DOHH2 (cell line): ENCODE results near the gene S100Z.

Source experiments
- H3F3A ChIP-seq: fragments of 200-600 bp; sonication (generic), shearing (Covaris generic); 2 replicates; pipeline ENCODE4 v1.6.0; 2016; ENCODE audit warnings: antibody characterized with exemption, mild to moderate bottlenecking; ENCODE audit not compliant: control insufficient read depth, insufficient read depth
- H3K27ac ChIP-seq: fragments of 200-600 bp; sonication (generic); 2 replicates; pipeline ENCODE4 v1.5.1; 2014; ENCODE audit warnings: low read depth, mild to moderate bottlenecking, low read length, moderate library complexity
- H3K27me3 ChIP-seq: fragments of 200-600 bp; sonication (generic); 2 replicates; pipeline ENCODE4 v1.6.1; 2014; ENCODE audit warnings: mild to moderate bottlenecking, low read length, mixed read lengths; ENCODE audit not compliant: control insufficient read depth
- H3K36me3 ChIP-seq: fragments of 200-600 bp; sonication (generic); 2 replicates; pipeline ENCODE4 v1.6.1; 2014; ENCODE audit warnings: mild to moderate bottlenecking, low read length, moderate library complexity, mixed read lengths; ENCODE audit not compliant: control insufficient read depth
- H3K4me1 ChIP-seq: fragments of 200-600 bp; sonication (generic); 2 replicates; pipeline ENCODE4 v1.6.1; 2014; ENCODE audit warnings: mild to moderate bottlenecking, low read length, mixed read lengths; ENCODE audit not compliant: control insufficient read depth
- H3K4me2 ChIP-seq: fragments of 200-600 bp; sonication (generic); 2 replicates; pipeline ENCODE4 v1.6.0; 2014; ENCODE audit warnings: mild to moderate bottlenecking, low read length, moderate library complexity
- H3K4me3 ChIP-seq: fragments of 200-600 bp; sonication (generic); 2 replicates; pipeline ENCODE4 v1.5.1; 2014; ENCODE audit warnings: mild to moderate bottlenecking, low read length, mixed read lengths
- H3K79me2 ChIP-seq: fragments of 200-600 bp; sonication (generic); 2 replicates; pipeline ENCODE4 v1.6.1; 2014; ENCODE audit warnings: mild to moderate bottlenecking, low read length, mixed read lengths; ENCODE audit not compliant: control insufficient read depth
- H3K9me2 ChIP-seq: fragments of 200-600 bp; sonication (generic); replicated peaks from 2 replicates; pipeline ENCODE4 v1.6.1; 2014; ENCODE audit warnings: mild to moderate bottlenecking, low read length, mixed read lengths; ENCODE audit not compliant: control insufficient read depth
- H3K9me3 ChIP-seq: fragments of 200-600 bp; sonication (generic); 2 replicates; pipeline ENCODE4 v1.6.1; 2014; ENCODE audit warnings: antibody characterized with exemption, low read length, mixed read lengths; ENCODE audit not compliant: control insufficient read depth, insufficient read depth
- H4K20me1 ChIP-seq: fragments of 200-600 bp; sonication (generic); 2 replicates; pipeline ENCODE4 v1.6.0; 2014; ENCODE audit warnings: low read depth, mild to moderate bottlenecking, antibody characterized with exemption, low read length, moderate library complexity; ENCODE audit not compliant: control insufficient read depth, insufficient read depth
- CTCF ChIP-seq: fragments of 200-600 bp; sonication (generic); IDR thresholded peaks from one replicate; pipeline ENCODE4 v1.5.1; 2014; ENCODE audit warnings: antibody characterized with exemption, mild to moderate bottlenecking, low read depth, low read length; ENCODE audit not compliant: poor library complexity, severe bottlenecking
- EZH2phosphoT487 ChIP-seq: fragments of 200-600 bp; sonication (generic); IDR thresholded peaks from 2 replicates; pipeline ENCODE4 v1.6.1; 2017; ENCODE audit warnings: borderline replicate concordance, mild to moderate bottlenecking, antibody characterized with exemption, low read length, moderate library complexity, mixed read lengths

Gene S100Z

GRCh38 chr5:76918539-76918938 lies 68.7 kb downstream of the S100Z start:
- Histone ChIP-seq H3K4me3 (no peak overlapping the region), H3K79me2 (peaks cover 62% of the 10 kb centered on the region), H4K20me1 (no peaks in the 10 kb centered on the region), H3K27me3 (no peaks in the 10 kb centered on the region), H3K27ac (no peak overlapping the region), H3K36me3 (peaks cover 65% of the 10 kb centered on the region), H3K9me3 (peaks cover 6% of the 10 kb centered on the region; the same call in 1 of the 2 replicates), H3K4me2 (no peak overlapping the region), H3F3A (no peaks in the 10 kb centered on the region), H3K4me1 (peaks cover 16% of the 10 kb centered on the region), H3K9me2 (no peaks in the 10 kb centered on the region)
- no peak for TF ChIP-seq EZH2phosphoT487
- TF ChIP-seq CTCF: no peak

- Histone ChIP-seq H3K79me2 (peaks cover 49% of the 10 kb centered on the region), H3K27ac (no peak overlapping the region), H3K4me2 (no peak overlapping the region), H3K4me3 (no peak overlapping the region), H3K9me3 (no peaks in the 10 kb centered on the region), H4K20me1 (no peaks in the 10 kb centered on the region), H3K4me1 (peaks cover 21% of the 10 kb centered on the region), H3F3A (no peaks in the 10 kb centered on the region), H3K27me3 (no peaks in the 10 kb centered on the region), H3K9me2 (no peaks in the 10 kb centered on the region), H3K36me3 (peaks cover 65% of the 10 kb centered on the region)
- TF ChIP-seq CTCF: no peak
- TF ChIP-seq EZH2phosphoT487: no peak
Observed at GRCh38 chr5:76920491-76920890, 70.7 kb downstream of the S100Z start.

GRCh38 chr5:76926329-76927105 lies 76.7 kb downstream of the S100Z start:
- no peak overlapping the region for H3K4me3 ChIP-seq
- TF ChIP-seq EZH2phosphoT487 (no peak), CTCF (no peak)
- no peaks in the 10 kb centered on the region for H3K9me3 ChIP-seq
- no peak overlapping the region for H3K27ac ChIP-seq
- no peaks in the 10 kb centered on the region for H3F3A ChIP-seq
- H4K20me1 ChIP-seq: no peaks in the 10 kb centered on the region
- H3K4me2 ChIP-seq: no peak overlapping the region
- no peaks in the 10 kb centered on the region for H3K27me3 ChIP-seq
- peaks cover 60% of the 10 kb centered on the region for H3K36me3 ChIP-seq
- peaks cover 23% of the 10 kb centered on the region for H3K79me2 ChIP-seq
- no peaks in the 10 kb centered on the region for H3K9me2 ChIP-seq
- H3K4me1 ChIP-seq: peaks cover 8% of the 10 kb centered on the region; the same call in 1 of the 2 replicates
